ENCODE results near the gene NMS.

DNA sequence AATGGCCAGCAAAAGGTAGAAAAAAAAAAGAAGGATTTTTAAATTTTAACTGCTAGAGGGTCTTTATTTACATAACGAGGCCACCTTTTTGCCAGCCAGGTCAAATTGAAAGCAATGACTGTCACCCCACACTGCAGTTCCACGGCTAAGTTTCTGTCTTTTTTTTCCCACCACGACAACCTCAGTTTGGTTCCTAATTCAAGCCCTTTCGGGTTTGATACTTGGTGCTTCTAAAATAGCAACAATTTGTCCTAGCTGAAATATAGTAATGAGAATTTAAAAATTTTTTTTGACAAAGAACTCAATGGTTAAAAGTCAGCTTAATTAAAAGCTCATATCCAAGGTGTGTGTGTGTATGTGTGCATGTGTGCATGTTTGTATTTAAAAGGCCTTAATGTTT, 16.4 kb upstream of the NMS start:
- TF ChIP-seq POLR2A (IDR thresholded peaks at IDR 0.05; ENCODE audit: low read depth), result no peak
- TF ChIP-seq CTCF (IDR thresholded peaks at IDR 0.05), result no peak
- TF ChIP-seq EP300 (IDR thresholded peaks at IDR 0.05), result no peak
- no peak for TF ChIP-seq POLR2AphosphoS5 (IDR thresholded peaks at IDR 0.05)
